ENCODE results near the gene MAGT1.

GRCh38 chrX:77788050-77788449 lies 107.2 kb downstream of the MAGT1 start:
- no peak for TF ChIP-seq CTCF (IDR thresholded peaks at IDR 0.05; ENCODE audit: insufficient read depth, low read length, poor library complexity, severe bottlenecking)
- no peak for TF ChIP-seq EZH2phosphoT487 (conservative IDR thresholded peaks at IDR 0.05; ENCODE audit: low read length)
